HepG2 (cell line): ENCODE measurements around the gene EFNA2. TPM values are rescaled to one million over a fixed set of nuclear protein-coding genes. Genes with fewer than 3 reads are reported as not detected.

ENCODE experiments used
- BCL6 ChIP-seq: IDR thresholded peaks from 2 replicates; pipeline ENCODE4 v1.6.1; 2016; ENCODE audit warnings: missing genetic modification reagents, missing compliant biosample characterization
- EP300 ChIP-seq, 3 experiments: sonication (generic) in 1 of 3; formaldehyde crosslinking in 1 of 3; IDR thresholded peaks; 2 replicates each; pipeline versions ENCODE4 v1.5.1 to v1.6.1; 2011 to 2020; ENCODE audit warnings: low read depth in 2 of 3, low read length in 2 of 3, borderline replicate concordance in 1 of 3, improper control_type of control experiment in 1 of 3, mild to moderate bottlenecking in 1 of 3, missing genetic modification reagents in 1 of 3, moderate library complexity in 1 of 3
- FOXK1 ChIP-seq: sonication (generic); formaldehyde crosslinking; IDR thresholded peaks from 2 replicates; pipeline ENCODE4 v1.4.0; 2020; ENCODE audit warnings: low read depth, missing genetic modification reagents, borderline replicate concordance
- HNRNPUL1 ChIP-seq: fragments of 200-400 bp; formaldehyde crosslinking; IDR thresholded peaks from 2 replicates; pipeline ENCODE4 v1.6.1; 2017; ENCODE audit warnings: low read depth, mild to moderate bottlenecking, low read length, moderate library complexity
- MLLT10 ChIP-seq: sonication (generic); formaldehyde crosslinking; IDR thresholded peaks from 2 replicates; pipeline ENCODE4 v1.4.0; 2020; ENCODE audit warnings: missing genetic modification reagents
- MYNN ChIP-seq: sonication (generic); formaldehyde crosslinking; IDR thresholded peaks from 2 replicates; pipeline ENCODE4 v1.4.0; 2020; ENCODE audit warnings: mild to moderate bottlenecking, low read depth, missing genetic modification reagents
- PCBP1 ChIP-seq: fragments of 200-400 bp; formaldehyde crosslinking; IDR thresholded peaks from 2 replicates; pipeline ENCODE4 v1.6.1; 2017; ENCODE audit warnings: mild to moderate bottlenecking, low read depth, low read length, borderline replicate concordance
- PHF8 ChIP-seq: sonication (generic); formaldehyde crosslinking; IDR thresholded peaks from 2 replicates; pipeline ENCODE4 v1.5.0; 2020; ENCODE audit warnings: missing genetic modification reagents
- SCMH1 ChIP-seq: sonication (generic); formaldehyde crosslinking; IDR thresholded peaks from 2 replicates; pipeline ENCODE4 v1.9.0; 2021; ENCODE audit warnings: missing genetic modification reagents, mild to moderate bottlenecking, borderline replicate concordance
- SMYD3 ChIP-seq: sonication (generic); formaldehyde crosslinking; IDR thresholded peaks from 2 replicates; pipeline ENCODE4 v1.8.1; 2023; ENCODE audit warnings: mild to moderate bottlenecking, missing genetic modification reagents
- SYNCRIP ChIP-seq: fragments of 200-400 bp; formaldehyde crosslinking; IDR thresholded peaks from 2 replicates; pipeline ENCODE4 v1.6.1; 2018; ENCODE audit warnings: mild to moderate bottlenecking, low read depth, low read length; ENCODE audit not compliant: insufficient read depth
- TAF15 ChIP-seq: fragments of 200-400 bp; formaldehyde crosslinking; IDR thresholded peaks from one replicate; pipeline ENCODE4 v1.6.1; 2018; ENCODE audit warnings: mild to moderate bottlenecking, low read depth, low read length; ENCODE audit not compliant: poor library complexity, severe bottlenecking
- YEATS4 ChIP-seq: sonication (generic); formaldehyde crosslinking; IDR thresholded peaks from 2 replicates; pipeline ENCODE4 v1.4.0; 2020; ENCODE audit warnings: missing genetic modification reagents, borderline replicate concordance
- ZFY ChIP-seq: sonication (generic); formaldehyde crosslinking; IDR thresholded peaks from 2 replicates; pipeline ENCODE4 v1.4.0; 2020; ENCODE audit warnings: missing genetic modification reagents
- ZNF446 ChIP-seq: sonication (generic); formaldehyde crosslinking; IDR thresholded peaks from 2 replicates; pipeline ENCODE4 v1.5.0; 2020; ENCODE audit warnings: mild to moderate bottlenecking, missing genetic modification reagents
- ZNF512 ChIP-seq: sonication (generic); formaldehyde crosslinking; IDR thresholded peaks from 2 replicates; pipeline ENCODE4 v1.4.0; 2020; ENCODE audit warnings: mild to moderate bottlenecking, missing genetic modification reagents
- ZNF782 ChIP-seq: sonication (generic); formaldehyde crosslinking; IDR thresholded peaks from 2 replicates; pipeline ENCODE4 v1.4.0; 2020; ENCODE audit warnings: missing genetic modification reagents, mild to moderate bottlenecking, borderline replicate concordance
- ZSCAN12 ChIP-seq: sonication (generic); formaldehyde crosslinking; IDR thresholded peaks from 2 replicates; pipeline ENCODE4 v1.9.0; 2021; ENCODE audit warnings: mild to moderate bottlenecking, missing genetic modification reagents
- ZSCAN9 ChIP-seq: IDR thresholded peaks from 2 replicates; pipeline ENCODE4 v1.6.1; 2016; ENCODE audit warnings: borderline replicate concordance
- polyA plus RNA-seq, 8 experiments: library from polyadenylated mRNA; depleted of rRNA in 3 of 8; stranded (reverse) in 7 of 8; unstranded in 1 of 8; fragments of >200 nt; fragmentation: Illumina TruSeq in 4 of 8; extraction: Trizol in 4 of 8; gene quantifications; 2 replicates each; pipeline versions ENCODE4 v1.2.1 to v1.2.3, GENCODE V29; 2011 to 2016; ENCODE audit warnings: low read depth in 4 of 8, missing spikeins in 1 of 8, mixed read lengths in 1 of 8; ENCODE audit not compliant: insufficient read depth in 1 of 8
- total RNA-seq, 5 experiments: library from RNA; depleted of rRNA; stranded (reverse); fragments of >200 nt; fragmentation: Illumina TruSeq; extraction: Trizol; gene quantifications; 2 replicates each; pipeline ENCODE4 v1.2.3, GENCODE V29; 2016; ENCODE audit warnings: low read depth in 1 of 5
- TF ChIP-seq, protein P1 (sequence below): sonication (generic); formaldehyde crosslinking; IDR thresholded peaks from 2 replicates; pipeline ENCODE4 v1.5.0; 2020; ENCODE audit warnings: missing genetic modification reagents
- TF ChIP-seq, protein P2 (sequence below): sonication (generic); formaldehyde crosslinking; IDR thresholded peaks from 2 replicates; pipeline ENCODE4 v1.4.0; 2020; ENCODE audit warnings: missing genetic modification reagents
- TF ChIP-seq, protein P3 (sequence below): sonication (generic); formaldehyde crosslinking; IDR thresholded peaks from 2 replicates; pipeline ENCODE4 v1.4.0; 2020; ENCODE audit warnings: missing genetic modification reagents

EFNA2 gene
- total and polyA plus RNA-seq, 2 of the 13 experiments (the other 11 are each of a cell fraction or from before 2014, with no cell fraction given), result 6.0 to 9.9 TPM

DNA sequence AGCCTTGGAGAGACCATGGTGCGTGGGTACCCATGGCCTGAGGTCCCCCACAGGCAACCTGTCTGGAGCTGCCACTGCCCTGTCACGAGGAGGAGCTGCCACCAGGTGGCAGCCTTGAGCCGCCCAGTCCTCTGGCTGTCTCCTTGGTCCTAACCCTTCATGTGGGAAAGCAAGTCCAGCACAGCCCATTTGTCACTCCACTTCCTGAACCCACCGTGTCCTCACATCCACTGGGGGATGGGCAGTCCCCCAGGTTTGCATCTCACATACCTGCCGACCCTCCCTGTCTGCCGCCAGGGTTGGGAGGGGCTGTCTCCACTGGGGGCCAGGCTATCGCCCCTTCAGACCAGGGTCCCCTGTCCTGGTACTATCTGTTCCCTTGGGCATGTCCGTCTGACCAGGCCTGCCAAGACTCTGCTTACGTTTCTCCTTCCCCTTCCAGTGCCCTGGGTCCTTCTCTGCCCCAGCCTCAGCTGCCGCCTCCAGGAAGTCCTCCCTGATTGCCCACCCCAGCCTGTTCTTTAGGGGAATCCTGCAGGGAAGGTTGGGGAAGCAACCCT is 5.8 kb upstream of the EFNA2 start (continued):
- TF ChIP-seq, protein P1, sequence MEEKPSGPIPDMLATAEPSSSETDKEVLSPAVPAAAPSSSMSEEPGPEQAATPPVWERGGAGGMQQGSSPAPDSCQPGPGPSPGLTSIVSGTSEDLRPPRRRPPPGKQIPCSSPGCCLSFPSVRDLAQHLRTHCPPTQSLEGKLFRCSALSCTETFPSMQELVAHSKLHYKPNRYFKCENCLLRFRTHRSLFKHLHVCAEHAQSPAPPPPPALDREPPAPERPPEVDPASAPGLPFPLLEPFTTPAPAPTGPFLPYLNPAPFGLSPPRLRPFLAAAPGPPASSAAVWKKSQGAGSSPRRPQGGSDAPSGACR (CRISPR knock-in tag), result no peak
- no peak for TF ChIP-seq SYNCRIP
- peak; percentile 38; the same call in 1 of the 2 replicates for TF ChIP-seq FOXK1 (CRISPR knock-in tag)
- TF ChIP-seq, protein P2, sequence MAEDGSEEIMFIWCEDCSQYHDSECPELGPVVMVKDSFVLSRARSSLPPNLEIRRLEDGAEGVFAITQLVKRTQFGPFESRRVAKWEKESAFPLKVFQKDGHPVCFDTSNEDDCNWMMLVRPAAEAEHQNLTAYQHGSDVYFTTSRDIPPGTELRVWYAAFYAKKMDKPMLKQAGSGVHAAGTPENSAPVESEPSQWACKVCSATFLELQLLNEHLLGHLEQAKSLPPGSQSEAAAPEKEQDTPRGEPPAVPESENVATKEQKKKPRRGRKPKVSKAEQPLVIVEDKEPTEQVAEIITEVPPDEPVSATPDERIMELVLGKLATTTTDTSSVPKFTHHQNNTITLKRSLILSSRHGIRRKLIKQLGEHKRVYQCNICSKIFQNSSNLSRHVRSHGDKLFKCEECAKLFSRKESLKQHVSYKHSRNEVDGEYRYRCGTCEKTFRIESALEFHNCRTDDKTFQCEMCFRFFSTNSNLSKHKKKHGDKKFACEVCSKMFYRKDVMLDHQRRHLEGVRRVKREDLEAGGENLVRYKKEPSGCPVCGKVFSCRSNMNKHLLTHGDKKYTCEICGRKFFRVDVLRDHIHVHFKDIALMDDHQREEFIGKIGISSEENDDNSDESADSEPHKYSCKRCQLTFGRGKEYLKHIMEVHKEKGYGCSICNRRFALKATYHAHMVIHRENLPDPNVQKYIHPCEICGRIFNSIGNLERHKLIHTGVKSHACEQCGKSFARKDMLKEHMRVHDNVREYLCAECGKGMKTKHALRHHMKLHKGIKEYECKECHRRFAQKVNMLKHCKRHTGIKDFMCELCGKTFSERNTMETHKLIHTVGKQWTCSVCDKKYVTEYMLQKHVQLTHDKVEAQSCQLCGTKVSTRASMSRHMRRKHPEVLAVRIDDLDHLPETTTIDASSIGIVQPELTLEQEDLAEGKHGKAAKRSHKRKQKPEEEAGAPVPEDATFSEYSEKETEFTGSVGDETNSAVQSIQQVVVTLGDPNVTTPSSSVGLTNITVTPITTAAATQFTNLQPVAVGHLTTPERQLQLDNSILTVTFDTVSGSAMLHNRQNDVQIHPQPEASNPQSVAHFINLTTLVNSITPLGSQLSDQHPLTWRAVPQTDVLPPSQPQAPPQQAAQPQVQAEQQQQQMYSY (CRISPR knock-in tag), result no peak
- TF ChIP-seq TAF15, result no peak
- TF ChIP-seq HNRNPUL1, result no peak
- no peak for TF ChIP-seq EP300 (IDR thresholded peaks at IDR 0.05; ENCODE audit: low read depth in 2 of 2, low read length in 2 of 2)
- peak; percentile 39; the same call in 1 of the 2 replicates for TF ChIP-seq EP300 (CRISPR knock-in tag; IDR thresholded peaks at IDR 0.05; ENCODE audit: borderline replicate concordance)
- no peak for TF ChIP-seq ZFY (CRISPR knock-in tag)
- TF ChIP-seq ZNF782 (CRISPR knock-in tag), result no peak
- 0 out of 2 replicates have a peak, but pooled peaks have one; percentile 42 for TF ChIP-seq ZSCAN9
- no peak for TF ChIP-seq PCBP1
- no peak for TF ChIP-seq MLLT10 (CRISPR knock-in tag)
- no peak for TF ChIP-seq ZNF446 (CRISPR knock-in tag)
- TF ChIP-seq BCL6 (CRISPR knock-in tag), result peak; percentile 18; the same call in 1 of the 2 replicates
- TF ChIP-seq YEATS4 (CRISPR knock-in tag), result no peak
- TF ChIP-seq ZNF512 (CRISPR knock-in tag), result no peak
- TF ChIP-seq SMYD3 (CRISPR knock-in tag), result no peak
- no peak for TF ChIP-seq MYNN (CRISPR knock-in tag)
- TF ChIP-seq, protein P3, sequence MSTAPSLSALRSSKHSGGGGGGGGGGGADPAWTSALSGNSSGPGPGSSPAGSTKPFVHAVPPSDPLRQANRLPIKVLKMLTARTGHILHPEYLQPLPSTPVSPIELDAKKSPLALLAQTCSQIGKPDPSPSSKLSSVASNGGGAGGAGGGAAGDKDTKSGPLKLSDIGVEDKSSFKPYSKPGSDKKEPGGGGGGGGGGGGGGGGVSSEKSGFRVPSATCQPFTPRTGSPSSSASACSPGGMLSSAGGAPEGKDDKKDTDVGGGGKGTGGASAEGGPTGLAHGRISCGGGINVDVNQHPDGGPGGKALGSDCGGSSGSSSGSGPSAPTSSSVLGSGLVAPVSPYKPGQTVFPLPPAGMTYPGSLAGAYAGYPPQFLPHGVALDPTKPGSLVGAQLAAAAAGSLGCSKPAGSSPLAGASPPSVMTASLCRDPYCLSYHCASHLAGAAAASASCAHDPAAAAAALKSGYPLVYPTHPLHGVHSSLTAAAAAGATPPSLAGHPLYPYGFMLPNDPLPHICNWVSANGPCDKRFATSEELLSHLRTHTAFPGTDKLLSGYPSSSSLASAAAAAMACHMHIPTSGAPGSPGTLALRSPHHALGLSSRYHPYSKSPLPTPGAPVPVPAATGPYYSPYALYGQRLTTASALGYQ (CRISPR knock-in tag), result no peak
- no peak for TF ChIP-seq ZSCAN12 (CRISPR knock-in tag)
- TF ChIP-seq SCMH1 (CRISPR knock-in tag), result no peak
- TF ChIP-seq PHF8, result no peak; the same call in 1 of the 2 replicates
